Body of pancreas (tissue), 4 donors: Measurements from ENCODE around the gene SVIL.
"Not testable (repeated sequence)": the region's sequence is repeated elsewhere in the genome, so short reads cannot be mapped to it uniquely, and the experiment has no call there.

ENCODE experiments used
- CTCF ChIP-seq, 7 experiments: fragments of 450-650 bp in 4 of 7; fragments of 200-600 bp in 3 of 7; sonication (generic) in 3 of 7; IDR thresholded peaks; one replicate each; pipeline ENCODE4 v1.5.1; 2016 to 2019; ENCODE audit warnings: antibody characterized with exemption in 7 of 7
- POLR2A ChIP-seq, 3 donors: fragments of 450-650 bp; IDR thresholded peaks; one replicate each; pipeline ENCODE4 v1.6.1; 2016; ENCODE audit warnings: antibody characterized with exemption in 3 of 3, mild to moderate bottlenecking in 2 of 3

- TF ChIP-seq CTCF, POLR2A (IDR thresholded peaks at IDR 0.05): not testable (repeated sequence)
Observed at GRCh38 chr10:29606693-29607092, 28.1 kb downstream of the SVIL start.
